ENCODE measurements around the gene RBP4. TPM values are rescaled to one million over a fixed set of nuclear protein-coding genes. Genes with fewer than 3 reads are reported as not detected.

The RBP4 gene
- total RNA-seq, 1 donor from 2014 or later: 36.8 TPM

DNA sequence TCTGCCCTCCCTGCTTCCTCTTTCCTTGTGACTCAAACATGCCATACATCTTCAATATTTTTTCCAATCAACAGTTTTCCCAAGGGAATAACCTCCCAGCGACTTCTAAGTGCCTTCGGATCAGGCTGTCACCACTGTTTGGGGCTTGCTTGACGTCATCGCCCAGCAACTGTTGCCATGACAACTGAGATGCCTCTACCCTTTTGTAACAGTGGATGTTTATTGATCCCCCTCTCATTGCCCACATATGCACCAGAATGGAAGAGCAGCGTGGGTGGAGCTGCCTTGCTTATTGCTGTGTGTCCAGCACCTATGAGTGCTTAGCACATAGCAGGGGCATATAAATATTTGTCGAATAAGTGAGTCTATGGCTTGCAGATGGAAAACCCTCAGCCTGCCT, 20.2 kb downstream of the RBP4 start:
- TF ChIP-seq POLR2AphosphoS5 (IDR thresholded peaks at IDR 0.05; ENCODE audit: insufficient read depth in 1 of 2, low read depth in 1 of 2) (no peak), POLR2A (IDR thresholded peaks at IDR 0.05) (no peak)
- Histone ChIP-seq H3K4me1 (no peaks in the 10 kb centered on the region), H3K9me3 (no peaks in the 10 kb centered on the region), H3K27ac (no peak overlapping the region), H3K27me3 (no peaks in the 10 kb centered on the region), H3K4me3 (no peak overlapping the region), H3K36me3 (no peaks in the 10 kb centered on the region)
- intact Hi-C loops (cut with DNase I): no loop called here
- no peak for DNase-seq (ENCODE audit: extremely low spot score in 2 of 2)

DNA sequence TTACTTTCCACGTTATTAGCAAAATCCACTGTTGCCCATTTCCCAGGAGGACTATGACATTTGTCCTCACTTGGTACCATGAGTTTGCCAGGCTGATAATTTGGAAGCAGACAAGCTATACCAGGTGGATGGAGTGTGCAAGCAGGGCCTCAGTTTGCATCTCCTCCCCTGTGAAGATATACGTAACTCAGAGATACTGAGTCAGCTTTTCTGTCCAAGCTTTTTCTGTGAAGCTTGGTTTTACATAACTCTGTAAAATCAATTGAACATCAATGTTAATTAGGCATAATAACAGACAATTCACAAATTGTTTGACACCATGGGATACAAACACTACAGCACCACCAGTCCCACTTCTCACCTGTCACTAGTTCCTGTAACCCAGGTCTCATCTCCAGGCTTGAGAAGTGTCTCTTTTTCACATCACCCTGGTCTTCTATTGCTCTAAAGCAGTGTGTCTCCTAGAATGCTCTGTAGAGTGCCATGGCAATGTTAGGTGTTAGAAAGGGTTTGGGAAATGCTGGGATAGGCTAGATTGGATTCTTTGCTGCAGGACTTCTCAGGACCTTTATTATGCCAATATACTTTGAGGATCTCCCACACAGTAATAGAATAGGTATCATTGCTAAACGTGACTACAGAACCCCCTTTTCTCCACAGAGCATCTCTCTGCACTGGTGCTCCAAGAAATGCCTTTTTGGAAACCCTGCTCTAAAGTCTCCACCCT, 20.9 kb downstream of the RBP4 start:
- no peak overlapping the region for H3K4me3 ChIP-seq
- no peaks in the 10 kb centered on the region for H3K36me3 ChIP-seq
- DNase-seq (ENCODE audit: extremely low spot score in 2 of 2): no peak
- no peaks in the 10 kb centered on the region for H3K27me3 ChIP-seq
- intact Hi-C loops (cut with DNase I): no loop called here
- H3K9me3 ChIP-seq: no peaks in the 10 kb centered on the region
- no peaks in the 10 kb centered on the region for H3K4me1 ChIP-seq
- no peak overlapping the region for H3K27ac ChIP-seq
- TF ChIP-seq, protein P1, sequence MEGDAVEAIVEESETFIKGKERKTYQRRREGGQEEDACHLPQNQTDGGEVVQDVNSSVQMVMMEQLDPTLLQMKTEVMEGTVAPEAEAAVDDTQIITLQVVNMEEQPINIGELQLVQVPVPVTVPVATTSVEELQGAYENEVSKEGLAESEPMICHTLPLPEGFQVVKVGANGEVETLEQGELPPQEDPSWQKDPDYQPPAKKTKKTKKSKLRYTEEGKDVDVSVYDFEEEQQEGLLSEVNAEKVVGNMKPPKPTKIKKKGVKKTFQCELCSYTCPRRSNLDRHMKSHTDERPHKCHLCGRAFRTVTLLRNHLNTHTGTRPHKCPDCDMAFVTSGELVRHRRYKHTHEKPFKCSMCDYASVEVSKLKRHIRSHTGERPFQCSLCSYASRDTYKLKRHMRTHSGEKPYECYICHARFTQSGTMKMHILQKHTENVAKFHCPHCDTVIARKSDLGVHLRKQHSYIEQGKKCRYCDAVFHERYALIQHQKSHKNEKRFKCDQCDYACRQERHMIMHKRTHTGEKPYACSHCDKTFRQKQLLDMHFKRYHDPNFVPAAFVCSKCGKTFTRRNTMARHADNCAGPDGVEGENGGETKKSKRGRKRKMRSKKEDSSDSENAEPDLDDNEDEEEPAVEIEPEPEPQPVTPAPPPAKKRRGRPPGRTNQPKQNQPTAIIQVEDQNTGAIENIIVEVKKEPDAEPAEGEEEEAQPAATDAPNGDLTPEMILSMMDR (IDR thresholded peaks at IDR 0.05): no peak
- TF ChIP-seq POLR2A (IDR thresholded peaks at IDR 0.05): no peak

DNA sequence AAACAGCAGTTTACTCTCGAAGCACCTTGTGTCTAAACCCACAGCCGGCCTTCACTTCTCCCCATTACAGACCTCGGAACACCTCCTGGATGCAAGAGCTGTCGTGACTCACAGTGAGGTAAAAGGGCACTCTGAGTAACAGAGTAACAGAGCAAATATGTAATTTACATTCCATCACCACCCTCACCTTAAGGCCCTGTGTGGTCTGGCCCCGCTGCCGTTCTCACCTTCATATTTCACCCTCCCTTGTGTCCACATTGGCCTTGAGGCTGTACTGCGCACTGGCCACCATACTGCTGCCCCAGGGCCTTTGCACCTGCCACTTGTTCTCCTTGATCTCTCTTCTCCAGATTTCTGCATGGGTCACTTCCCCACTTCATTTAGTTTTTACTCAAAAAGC, 21.9 kb downstream of the RBP4 start:
- TF ChIP-seq, protein P1 (IDR thresholded peaks at IDR 0.05): no peak
- TF ChIP-seq POLR2A (IDR thresholded peaks at IDR 0.05) (no peak), POLR2AphosphoS5 (IDR thresholded peaks at IDR 0.05; ENCODE audit: insufficient read depth in 1 of 2, low read depth in 1 of 2) (no peak)
- Histone ChIP-seq H3K9me3 (no peaks in the 10 kb centered on the region), H3K27me3 (no peaks in the 10 kb centered on the region), H3K36me3 (no peaks in the 10 kb centered on the region), H3K27ac (no peak overlapping the region), H3K4me3 (no peak overlapping the region), H3K4me1 (no peaks in the 10 kb centered on the region)
- intact Hi-C loops (cut with DNase I): no loop called here
- DNase-seq (ENCODE audit: extremely low spot score in 2 of 2): no peak

DNA sequence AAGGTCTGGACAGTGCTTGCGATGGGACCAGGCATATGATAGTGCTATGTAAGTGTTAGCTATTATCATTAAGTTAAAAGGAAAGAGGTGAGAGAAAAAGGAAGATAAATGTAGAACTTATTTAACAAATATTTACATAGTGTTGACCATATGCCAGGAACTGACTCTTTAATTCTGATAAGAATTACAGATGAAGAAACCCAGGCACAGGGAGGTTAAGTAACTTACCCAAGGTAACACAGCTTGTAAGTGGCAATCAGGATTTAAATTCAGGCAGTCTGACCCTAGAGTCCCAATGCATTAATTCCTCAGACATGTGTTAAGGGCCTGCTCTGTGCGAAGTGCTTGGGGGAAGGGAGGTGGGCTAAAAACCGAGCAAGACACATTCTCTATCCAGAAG, 23.5 kb downstream of the RBP4 start:
- Histone ChIP-seq H3K27me3 (no peaks in the 10 kb centered on the region), H3K4me1 (no peaks in the 10 kb centered on the region), H3K27ac (no peak overlapping the region), H3K36me3 (no peaks in the 10 kb centered on the region), H3K4me3 (no peak overlapping the region), H3K9me3 (no peaks in the 10 kb centered on the region)
- DNase-seq (ENCODE audit: extremely low spot score in 2 of 2): no peak
- no peak for TF ChIP-seq POLR2A (IDR thresholded peaks at IDR 0.05)
- TF ChIP-seq, protein P1 (IDR thresholded peaks at IDR 0.05): no peak
- TF ChIP-seq POLR2AphosphoS5 (IDR thresholded peaks at IDR 0.05; ENCODE audit: insufficient read depth in 1 of 2, low read depth in 1 of 2): no peak
- intact Hi-C loops (cut with DNase I): no loop called here

DNA sequence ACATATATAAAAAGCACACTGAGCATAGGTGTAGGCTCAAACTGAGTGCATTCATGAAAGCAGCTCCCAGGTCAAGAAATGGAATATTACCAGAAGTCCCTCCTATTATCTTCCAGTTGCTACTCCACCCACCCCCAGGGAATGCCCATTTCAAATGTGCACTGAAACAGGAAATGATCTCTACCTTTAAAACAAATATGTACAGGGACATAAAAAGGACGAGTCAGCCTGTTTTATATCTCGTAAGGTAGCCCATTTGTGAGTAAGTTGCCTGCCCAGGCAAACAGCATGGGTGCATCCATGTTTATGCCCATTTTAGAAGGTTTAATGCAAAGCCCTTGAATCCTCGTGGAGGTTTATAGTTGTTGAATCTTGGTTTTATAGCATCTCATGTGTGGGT, 24.1 kb downstream of the RBP4 start:
- H3K27me3 ChIP-seq: no peaks in the 10 kb centered on the region
- TF ChIP-seq POLR2A (IDR thresholded peaks at IDR 0.05): no peak
- TF ChIP-seq POLR2AphosphoS5 (IDR thresholded peaks at IDR 0.05; ENCODE audit: insufficient read depth in 1 of 2, low read depth in 1 of 2): no peak
- TF ChIP-seq, protein P1 (IDR thresholded peaks at IDR 0.05): no peak
- DNase-seq (ENCODE audit: extremely low spot score in 2 of 2): no peak
- H3K4me1 ChIP-seq: no peaks in the 10 kb centered on the region
- no peak overlapping the region for H3K4me3 ChIP-seq
- intact Hi-C loops (cut with DNase I): no loop called here
- H3K27ac ChIP-seq: no peak overlapping the region
- no peaks in the 10 kb centered on the region for H3K36me3 ChIP-seq
- no peaks in the 10 kb centered on the region for H3K9me3 ChIP-seq
